LNCaP clone FGC (cell line): Measurements from ENCODE around the gene CTSZ.

Experiments
- DNase-seq: peaks from one replicate; pipeline ENCODE4 v3.0.0-alpha.2; 2011; ENCODE audit warnings: low read depth
- H3K4me3 ChIP-seq: 2 replicates; pipeline ENCODE4 v1.5.1; 2011; ENCODE audit warnings: mild to moderate bottlenecking, low read depth, low read length, control low read depth
- TF ChIP-seq, protein P1 (sequence below): IDR thresholded peaks from 2 replicates; pipeline ENCODE4 v1.5.1; 2012; ENCODE audit warnings: mild to moderate bottlenecking; ENCODE audit not compliant: control insufficient read depth, insufficient read depth; ENCODE audit errors: extremely low read depth

Gene CTSZ

DNA sequence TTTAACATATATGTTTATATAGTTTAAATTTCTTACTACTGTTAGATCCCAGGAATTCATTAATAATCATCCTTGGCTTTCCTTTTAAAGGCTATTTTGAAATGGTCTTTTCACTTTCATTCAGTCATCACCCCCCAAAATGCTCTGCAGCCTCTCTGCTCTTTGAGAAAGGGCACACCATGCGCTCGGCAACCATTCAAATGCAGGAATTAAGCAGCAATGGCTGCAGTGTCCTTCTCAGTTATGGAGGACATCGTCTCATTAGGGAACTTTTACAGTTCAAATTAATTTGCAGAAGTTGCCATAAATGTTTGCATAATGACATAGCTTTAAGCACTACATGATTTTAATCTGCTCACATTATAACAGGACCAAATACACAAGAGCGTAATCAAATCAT, 18.5 kb upstream of the CTSZ start:
- no peak for DNase-seq
- TF ChIP-seq, protein P1, sequence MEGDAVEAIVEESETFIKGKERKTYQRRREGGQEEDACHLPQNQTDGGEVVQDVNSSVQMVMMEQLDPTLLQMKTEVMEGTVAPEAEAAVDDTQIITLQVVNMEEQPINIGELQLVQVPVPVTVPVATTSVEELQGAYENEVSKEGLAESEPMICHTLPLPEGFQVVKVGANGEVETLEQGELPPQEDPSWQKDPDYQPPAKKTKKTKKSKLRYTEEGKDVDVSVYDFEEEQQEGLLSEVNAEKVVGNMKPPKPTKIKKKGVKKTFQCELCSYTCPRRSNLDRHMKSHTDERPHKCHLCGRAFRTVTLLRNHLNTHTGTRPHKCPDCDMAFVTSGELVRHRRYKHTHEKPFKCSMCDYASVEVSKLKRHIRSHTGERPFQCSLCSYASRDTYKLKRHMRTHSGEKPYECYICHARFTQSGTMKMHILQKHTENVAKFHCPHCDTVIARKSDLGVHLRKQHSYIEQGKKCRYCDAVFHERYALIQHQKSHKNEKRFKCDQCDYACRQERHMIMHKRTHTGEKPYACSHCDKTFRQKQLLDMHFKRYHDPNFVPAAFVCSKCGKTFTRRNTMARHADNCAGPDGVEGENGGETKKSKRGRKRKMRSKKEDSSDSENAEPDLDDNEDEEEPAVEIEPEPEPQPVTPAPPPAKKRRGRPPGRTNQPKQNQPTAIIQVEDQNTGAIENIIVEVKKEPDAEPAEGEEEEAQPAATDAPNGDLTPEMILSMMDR: no peak
- no peak overlapping the region for H3K4me3 ChIP-seq

DNA sequence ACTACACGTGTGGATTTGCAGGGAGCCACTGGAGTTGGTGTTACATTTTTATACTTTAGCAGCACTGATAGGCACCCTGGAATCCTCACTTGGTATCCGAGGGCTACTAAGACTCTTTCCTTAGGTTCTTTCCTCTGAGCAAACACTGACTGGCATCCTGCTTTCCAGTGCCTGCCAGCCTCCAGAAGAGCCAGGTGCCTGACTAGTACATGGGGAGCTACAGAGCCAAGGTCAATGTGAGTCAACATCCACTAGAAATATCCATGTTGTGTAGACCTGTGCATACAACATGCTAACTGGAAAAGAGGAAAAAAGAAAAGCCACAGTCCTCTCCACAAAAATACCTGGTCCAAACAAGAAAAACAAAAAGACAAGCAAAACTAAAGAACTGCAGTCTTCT, 18.0 kb upstream of the CTSZ start:
- no peak overlapping the region for H3K4me3 ChIP-seq
- no peak for DNase-seq
- TF ChIP-seq, protein P1: no peak

DNA sequence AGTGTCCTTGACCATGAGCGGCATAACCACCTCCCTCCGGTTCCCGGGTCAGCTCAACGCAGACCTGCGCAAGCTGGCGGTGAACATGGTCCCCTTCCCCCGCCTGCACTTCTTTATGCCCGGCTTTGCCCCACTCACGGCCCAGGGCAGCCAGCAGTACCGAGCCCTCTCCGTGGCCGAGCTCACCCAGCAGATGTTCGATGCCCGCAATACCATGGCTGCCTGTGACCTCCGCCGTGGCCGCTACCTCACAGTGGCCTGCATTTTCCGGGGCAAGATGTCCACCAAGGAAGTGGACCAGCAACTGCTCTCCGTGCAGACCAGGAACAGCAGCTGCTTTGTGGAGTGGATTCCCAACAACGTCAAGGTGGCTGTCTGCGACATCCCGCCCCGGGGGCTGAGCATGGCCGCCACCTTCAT, 17.1 kb upstream of the CTSZ start:
- DNase-seq: no peak
- TF ChIP-seq, protein P1: no peak
- no peak overlapping the region for H3K4me3 ChIP-seq

DNA sequence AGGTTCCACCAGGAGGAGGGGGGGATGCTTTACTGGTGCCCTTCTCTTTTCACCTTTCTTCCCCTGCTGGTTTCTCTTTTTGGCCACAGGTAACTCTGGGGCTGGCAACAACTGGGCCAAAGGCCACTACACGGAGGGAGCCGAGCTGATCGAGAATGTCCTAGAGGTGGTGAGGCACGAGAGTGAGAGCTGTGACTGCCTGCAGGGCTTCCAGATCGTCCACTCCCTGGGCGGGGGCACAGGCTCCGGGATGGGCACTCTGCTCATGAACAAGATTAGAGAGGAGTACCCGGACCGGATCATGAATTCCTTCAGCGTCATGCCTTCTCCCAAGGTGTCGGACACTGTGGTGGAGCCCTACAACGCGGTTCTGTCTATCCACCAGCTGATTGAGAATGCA, 16.6 kb upstream of the CTSZ start:
- DNase-seq: no peak
- TF ChIP-seq, protein P1: no peak

DNA sequence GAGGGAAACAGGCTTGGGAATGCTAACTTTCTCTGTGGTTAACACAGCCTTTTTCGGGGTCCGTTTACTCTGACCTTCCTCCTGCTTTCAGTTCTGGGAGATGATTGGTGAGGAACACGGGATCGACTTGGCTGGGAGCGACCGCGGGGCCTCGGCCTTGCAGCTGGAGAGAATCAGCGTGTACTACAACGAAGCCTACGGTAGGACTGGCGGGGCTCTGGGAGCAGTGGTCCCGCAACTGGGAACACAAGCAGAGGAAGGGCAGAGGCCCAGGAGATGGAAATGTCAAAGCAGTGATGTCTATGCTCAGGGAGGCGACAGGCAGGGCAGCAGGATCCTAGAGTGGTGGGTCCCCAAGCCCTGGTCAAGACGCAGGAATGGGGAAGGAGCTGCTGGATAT, 15.7 kb upstream of the CTSZ start:
- TF ChIP-seq, protein P1: no peak
- no peak overlapping the region for H3K4me3 ChIP-seq

More for the DNA sequence above, 16.6 kb upstream of the CTSZ start:
- H3K4me3 ChIP-seq: no peak overlapping the region

DNA sequence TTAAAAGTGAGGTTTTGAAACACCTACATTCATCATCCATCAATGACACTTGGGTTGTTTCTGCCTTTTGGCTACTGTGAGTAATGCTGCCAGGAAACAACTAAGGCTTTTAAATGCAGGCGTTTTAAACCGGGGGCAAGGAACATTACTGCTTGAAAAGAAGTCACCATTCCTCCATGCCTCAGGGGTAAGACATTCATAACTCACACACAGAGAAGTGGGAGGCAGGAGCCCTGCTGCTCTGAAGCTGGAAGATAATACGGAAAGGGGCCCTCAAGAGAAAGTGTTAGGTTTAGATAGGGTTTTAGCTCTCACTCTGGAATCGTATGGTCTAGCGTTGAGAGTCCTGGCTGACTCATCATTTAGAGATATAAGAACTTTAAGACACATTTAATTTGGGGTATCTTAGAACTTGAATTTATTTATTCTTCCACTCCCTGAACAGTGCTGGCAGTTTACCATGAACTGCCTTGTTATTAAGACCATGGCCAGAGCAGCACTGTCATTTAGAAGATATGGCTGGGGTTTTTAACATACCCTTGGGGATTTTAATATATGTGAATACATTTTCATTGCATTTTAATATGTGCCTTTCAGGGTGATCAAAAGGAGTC, 14.0 kb upstream of the CTSZ start:
- DNase-seq: no peak
- TF ChIP-seq, protein P1: no peak
- H3K4me3 ChIP-seq: no peak overlapping the region

More for the DNA sequence above, 15.7 kb upstream of the CTSZ start:
- DNase-seq: no peak

DNA sequence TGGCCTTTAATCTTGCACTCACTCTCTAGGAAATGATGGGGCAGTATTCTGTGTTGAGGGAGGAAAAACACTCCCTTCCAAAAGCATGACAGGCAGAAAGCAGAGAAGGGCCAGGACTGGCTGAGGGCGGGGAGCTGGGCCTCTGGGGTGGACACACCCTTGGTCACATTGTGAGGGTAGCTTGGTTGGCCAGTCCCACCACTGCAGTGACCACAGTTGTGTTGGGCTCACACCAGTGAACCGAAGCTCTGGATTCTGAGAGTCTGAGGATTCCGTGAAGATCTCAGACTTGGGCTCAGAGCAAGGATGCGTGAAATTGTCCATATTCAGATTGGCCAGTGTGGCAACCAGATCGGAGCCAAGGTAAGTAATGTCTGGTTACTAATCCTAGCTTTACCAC, 12.2 kb upstream of the CTSZ start, which contains the start of gene TUBB1:
TSS of gene TUBB1 (plus strand) at position 213 of the 400 bp plus-strand sequence. CDS start at position 307, 94 bp downstream.
- no peak for DNase-seq
- TF ChIP-seq, protein P1: no peak
- no peak within 1 kb of the TSS for H3K4me3 ChIP-seq
